A549 treated with Hydrocortisone at 1 μM for 4 hours (cell line): ENCODE data around the gene NOTCH4. TPM values are rescaled to one million over a fixed set of nuclear protein-coding genes. Genes with fewer than 3 reads are reported as not detected.

Source experiments
- total RNA-seq: library from RNA; stranded (reverse); fragments of 200-300 nt; extraction: Qiagen RNA extraction; gene quantifications from 5 replicates; pipeline ENCODE4 v1.2.3, GENCODE V29; 2022

Gene NOTCH4
- 0.57 to 0.80 TPM (median 0.75 TPM) in 5 replicates for total RNA-seq

DNA sequence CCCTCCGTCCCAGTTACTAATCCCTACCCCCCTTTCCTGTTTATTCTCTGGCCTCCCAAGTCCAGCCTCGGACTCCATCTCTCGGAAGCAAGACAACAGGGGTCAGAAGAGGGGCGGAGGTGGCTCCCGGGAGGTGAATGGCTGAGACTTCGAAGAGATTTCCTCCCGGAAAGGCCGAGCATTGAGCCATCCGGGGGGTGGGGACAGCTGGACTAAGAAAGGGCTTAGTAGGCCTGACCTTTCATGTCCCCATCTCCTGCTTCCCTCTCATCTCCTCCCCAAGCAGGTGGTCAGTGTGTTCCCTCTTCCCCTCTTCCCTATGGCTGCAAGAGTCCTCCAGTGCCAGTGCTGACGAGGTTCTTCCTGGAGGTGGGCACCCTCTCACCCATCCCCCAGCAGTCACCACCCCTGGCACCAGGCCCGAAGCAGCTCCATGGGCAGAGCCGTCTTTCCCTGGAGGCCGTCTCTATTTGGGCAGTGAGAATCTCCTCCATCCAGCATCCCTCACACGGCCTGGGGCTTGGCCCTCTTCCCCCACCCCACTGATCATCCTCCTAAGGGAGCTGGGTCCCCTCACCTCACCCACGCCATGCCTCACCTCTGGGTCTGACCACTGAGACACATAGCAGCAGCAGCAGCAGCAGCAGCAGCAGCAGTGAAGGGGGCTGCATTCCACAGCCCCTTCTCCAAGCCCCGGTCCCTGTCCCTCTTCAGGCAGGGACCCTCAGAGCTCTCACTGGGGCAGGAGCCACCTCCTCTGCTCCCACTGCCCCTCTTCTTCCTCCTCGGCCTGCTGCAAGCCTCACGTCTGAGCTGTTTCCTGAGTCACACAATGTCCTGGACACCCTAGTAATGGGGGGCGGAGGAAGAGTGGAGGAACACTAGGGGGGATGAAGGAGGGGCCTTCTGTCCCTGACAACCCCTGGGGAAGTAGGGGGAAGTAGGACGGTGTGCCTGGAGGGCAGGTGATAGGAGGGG lies at the start of gene NOTCH4:
Gene NOTCH4, minus strand, starts transcription at position 810 of the 978 bp plus-strand sequence. Its CDS starts 139 bp downstream, at position 671.

DNA sequence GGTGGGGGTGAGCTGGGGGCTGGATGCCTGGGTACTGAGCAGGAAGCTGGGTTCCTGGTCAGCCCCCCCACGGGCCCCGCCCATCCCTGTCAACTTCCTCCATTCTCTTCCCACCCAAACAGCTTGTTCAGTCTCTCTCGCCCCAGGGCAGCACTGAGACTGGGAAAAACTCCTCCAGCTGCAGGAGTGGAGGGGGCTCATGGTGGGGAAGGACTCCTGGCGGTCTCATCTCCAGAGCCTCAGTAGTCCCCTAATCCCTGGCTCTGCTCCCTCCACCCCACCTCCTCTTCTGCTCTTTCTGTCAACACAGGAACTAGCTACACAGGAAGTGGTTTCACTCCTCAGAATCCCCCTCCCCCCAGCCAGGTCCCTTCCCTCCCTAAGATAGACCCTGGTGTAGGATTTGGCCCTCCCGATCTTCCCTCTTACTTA lies 31.2 kb downstream of the NOTCH4 start, which contains the start of gene GPSM3:
Gene GPSM3, minus strand, starts transcription at position 36 of the 432 bp plus-strand sequence. CDS start 130 bp downstream, outside the sequence.

DNA sequence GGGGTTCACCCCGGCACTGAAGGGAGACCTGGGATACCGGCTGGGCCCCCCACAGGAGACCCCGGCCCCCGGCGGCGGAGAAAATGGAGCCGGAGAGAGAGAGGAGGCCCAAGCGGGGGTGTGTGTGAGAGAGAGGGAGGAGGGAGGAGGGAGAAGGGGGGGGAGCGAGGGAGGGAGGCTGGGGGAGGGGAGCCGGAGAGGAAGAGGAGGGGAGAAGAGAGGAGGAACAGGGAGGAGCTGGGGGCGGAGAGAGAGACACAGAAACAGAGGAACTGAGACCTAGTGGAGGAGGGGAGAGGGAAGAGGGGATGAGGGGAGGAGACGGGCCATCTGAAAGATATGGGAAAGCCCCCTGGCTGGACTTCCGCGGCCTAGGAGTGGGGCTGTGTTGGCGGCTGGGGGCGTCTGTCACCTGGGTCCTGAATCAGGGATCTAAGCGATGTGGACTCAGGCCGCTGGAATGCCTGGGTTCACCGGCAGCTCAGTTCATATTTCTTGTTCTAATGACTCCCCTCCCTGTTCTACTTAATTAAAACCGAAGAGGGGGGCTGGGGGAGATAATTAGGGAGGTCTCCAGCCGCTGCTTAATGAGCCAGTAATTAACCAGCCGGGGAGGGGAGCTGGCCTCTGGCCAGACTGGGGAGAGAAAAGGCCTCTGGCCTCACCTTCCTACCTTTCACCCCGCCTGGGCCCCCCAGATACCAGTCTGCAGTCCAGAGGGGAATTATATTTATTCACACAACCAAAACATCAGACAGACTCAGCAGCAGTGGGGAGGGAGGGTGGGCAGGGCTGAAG lies 33.6 kb downstream of the NOTCH4 start, which contains the start of gene PBX2:
Gene PBX2, minus strand, starts transcription at position 149 of the 798 bp plus-strand sequence. CDS start 287 bp downstream, outside the sequence.

GRCh38 chr6:32184084-32184640 lies 39.7 kb downstream of the NOTCH4 start, which contains the start of gene AGER:
AGER (minus strand) TSS chr6:32184253; CDS start chr6:32184222, 31 bp downstream.

GRCh38 chr6:32177788-32178546 lies 45.9 kb downstream of the NOTCH4 start, which contains the start of gene RNF5:
RNF5 (plus strand) TSS chr6:32178405; CDS start chr6:32178512, 107 bp downstream.

GRCh38 chr6:32175711-32176475 lies 48.0 kb downstream of the NOTCH4 start, which contains the start of gene AGPAT1:
AGPAT1 (minus strand) TSS chr6:32176084; CDS start chr6:32171496, 4,588 bp downstream.

DNA sequence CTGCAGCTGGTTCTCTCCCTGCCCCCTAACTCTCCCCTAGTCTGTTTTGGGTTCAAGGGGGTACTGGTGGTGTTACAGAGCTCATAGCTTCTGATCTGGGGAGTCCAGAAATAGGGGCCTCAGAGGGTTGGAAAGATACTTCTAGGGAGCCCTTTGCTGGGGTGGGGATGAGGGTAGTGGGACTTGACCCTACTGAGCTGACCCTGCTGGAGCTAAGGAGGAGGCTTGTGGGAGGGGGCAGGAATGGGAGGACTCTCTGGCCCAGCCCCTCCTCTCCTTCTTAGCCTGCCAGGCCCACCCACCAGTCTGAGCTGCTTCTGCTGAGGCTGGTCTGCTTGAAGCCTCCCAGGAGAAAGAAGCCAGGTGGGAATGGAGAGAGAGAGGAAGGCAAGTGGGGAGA lies 59.6 kb downstream of the NOTCH4 start, which contains the start of gene EGFL8:
Gene EGFL8, plus strand, starts transcription at position 301 of the 400 bp plus-strand sequence. CDS start 1,571 bp downstream, outside the sequence.

DNA sequence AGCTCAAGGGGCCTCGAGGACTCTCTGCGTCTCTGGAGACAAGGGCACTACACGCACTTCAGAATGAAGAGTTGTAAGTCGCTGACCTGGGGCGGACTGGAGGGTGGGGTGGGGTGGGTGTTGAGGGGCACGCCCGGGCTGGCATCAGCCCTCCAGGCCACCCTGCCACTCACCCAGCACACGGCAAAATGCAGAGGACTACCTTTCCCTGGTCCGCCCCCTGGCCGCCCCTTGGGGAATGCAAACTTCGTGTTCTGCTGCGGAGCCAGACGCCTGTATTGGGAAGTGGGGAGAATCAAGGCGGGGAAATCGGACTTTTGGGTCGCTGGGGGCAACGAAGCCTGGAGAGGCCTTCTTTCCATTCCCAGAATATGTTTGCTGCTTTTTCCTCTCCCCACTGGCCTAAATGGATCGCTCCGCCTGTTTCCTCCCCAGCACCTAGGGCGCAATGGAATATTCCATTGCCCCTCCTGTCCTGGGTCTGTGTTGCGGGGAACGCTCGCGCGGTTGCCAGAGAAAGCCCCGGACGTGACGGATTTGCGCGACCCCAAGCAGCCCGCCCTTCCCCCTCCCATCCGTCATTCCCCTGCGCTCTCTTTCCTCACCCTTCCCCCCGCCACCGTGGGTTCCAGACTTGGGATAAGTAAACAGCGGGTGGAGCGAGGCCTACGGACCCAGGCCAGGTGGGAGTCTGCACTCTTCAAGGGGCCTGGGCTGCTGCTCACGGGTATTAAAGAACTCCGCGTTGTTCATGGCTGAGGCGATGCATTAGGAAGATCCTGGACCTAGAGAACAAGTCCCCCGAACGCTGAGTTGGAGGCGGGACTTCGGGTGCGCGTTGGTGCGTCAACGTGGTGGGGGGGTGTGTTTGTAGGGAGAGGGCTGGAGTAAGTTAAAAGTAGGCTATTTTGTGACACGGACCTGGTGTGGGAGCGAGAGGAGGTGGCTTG lies 70.0 kb downstream of the NOTCH4 start, which contains the start of gene PPT2:
Gene PPT2, plus strand, starts transcription at position 578 of the 950 bp plus-strand sequence. CDS start 454 bp downstream, outside the sequence.

DNA sequence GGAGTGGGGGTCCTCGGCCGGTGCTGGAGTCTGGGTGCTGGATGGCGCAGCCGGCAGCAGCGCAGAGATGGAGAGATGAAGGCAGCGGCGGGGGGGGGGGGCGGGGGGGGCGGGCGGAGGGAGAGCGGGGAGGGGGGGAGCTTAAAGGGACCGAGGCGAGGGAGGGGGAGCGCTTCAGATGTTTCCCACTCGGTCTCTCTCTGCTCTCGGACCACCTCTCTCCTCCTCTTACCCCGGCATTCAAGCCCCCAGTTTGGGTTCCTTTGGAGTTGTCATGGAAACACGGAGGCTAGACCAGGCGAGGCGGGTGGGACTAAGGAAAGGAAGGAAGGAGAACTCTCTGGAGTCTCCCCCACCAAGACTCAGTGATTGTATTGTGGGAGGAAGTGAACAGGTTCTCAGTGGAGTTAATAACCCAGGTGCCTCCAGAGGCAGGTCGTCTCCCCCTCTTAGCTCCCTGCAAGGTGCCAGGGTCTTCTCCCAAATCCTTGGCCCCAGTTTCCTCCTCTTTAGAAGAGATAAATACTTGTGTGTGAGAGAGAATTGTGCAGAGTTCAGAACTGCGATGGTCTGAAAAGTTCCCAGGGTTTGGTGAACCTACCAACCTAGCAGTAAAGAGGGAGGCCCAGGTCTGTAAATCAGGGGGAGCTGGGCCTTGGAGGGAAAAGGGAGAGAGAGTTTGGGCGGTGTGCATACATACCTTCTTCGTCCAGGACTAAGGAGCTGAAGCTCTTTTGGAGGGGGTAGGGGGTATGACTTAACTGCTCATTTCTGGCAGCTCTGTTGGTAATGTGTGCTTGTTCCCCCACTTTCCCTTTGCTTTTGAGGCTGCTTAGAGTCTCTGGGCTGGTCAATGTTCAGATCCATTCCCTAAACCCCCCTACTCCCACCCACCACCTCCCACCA lies 71.8 kb downstream of the NOTCH4 start, which contains the start of gene PRRT1:
Gene PRRT1, minus strand, starts transcription at position 77 of the 906 bp plus-strand sequence. CDS start 112 bp downstream, outside the sequence.

Other genes starting within 250 kb of the NOTCH4 start
- gene C4A, start 242.0 kb downstream of the NOTCH4 start, total RNA-seq = 0.79 to 1.5 TPM (median 0.85 TPM) in 5 replicates
- gene C4B, start 209.3 kb downstream of the NOTCH4 start, total RNA-seq = 0.35 to 0.93 TPM (median 0.67 TPM) in 5 replicates
- not detected in 5 replicates for gene CYP21A2, start 185.7 kb downstream of the NOTCH4 start, total RNA-seq
- 0.32 to 0.66 TPM (median 0.52 TPM) in 5 replicates for gene TNXB, start 114.7 kb downstream of the NOTCH4 start, total RNA-seq
- 31.1 to 34.2 TPM (median 32.9 TPM) in 5 replicates for gene ATF6B, start 95.8 kb downstream of the NOTCH4 start, total RNA-seq
- gene FKBPL, start 93.8 kb downstream of the NOTCH4 start, total RNA-seq = 6.2 to 7.1 TPM (median 6.7 TPM) in 5 replicates
- gene PRRT1, start 72.1 kb downstream of the NOTCH4 start, total RNA-seq = 0.56 to 1.0 TPM (median 0.63 TPM) in 5 replicates
- 6.9 to 8.9 TPM (median 8.3 TPM) in 5 replicates for gene PPT2, start 69.9 kb downstream of the NOTCH4 start, total RNA-seq
- gene EGFL8, start 59.5 kb downstream of the NOTCH4 start, total RNA-seq = 0.69 to 2.5 TPM (median 1.8 TPM) in 5 replicates
- gene AGPAT1, start 48.0 kb downstream of the NOTCH4 start, total RNA-seq = 38.0 to 40.4 TPM (median 39.4 TPM) in 5 replicates
- 34.1 to 48.8 TPM (median 44.7 TPM) in 5 replicates for gene RNF5, start 45.7 kb downstream of the NOTCH4 start, total RNA-seq
- gene AGER, start 39.8 kb downstream of the NOTCH4 start, total RNA-seq = 1.2 to 2.3 TPM (median 1.6 TPM) in 5 replicates
- 13.5 to 17.2 TPM (median 15.7 TPM) in 5 replicates for gene PBX2, start 33.9 kb downstream of the NOTCH4 start, total RNA-seq
- 0.23 to 0.47 TPM (median 0.45 TPM) in 5 replicates for gene GPSM3, start 31.4 kb downstream of the NOTCH4 start, total RNA-seq
- gene TSBP1, start 147.8 kb upstream of the NOTCH4 start, total RNA-seq = not detected in 5 replicates
- gene BTNL2, start 183.1 kb upstream of the NOTCH4 start, total RNA-seq = not detected in 5 replicates
- gene HLA-DRA, start 215.8 kb upstream of the NOTCH4 start, total RNA-seq = not detected in 5 replicates